IMR-90 (cell line): ENCODE data around the gene BIRC5.

Source experiments
- CTCF ChIP-seq: conservative IDR thresholded peaks from 2 replicates; pipeline ENCODE4 v1.5.1; 2012; ENCODE audit warnings: mild to moderate bottlenecking, low read depth, low read length, improper control_type of control experiment
- ELK1 ChIP-seq: fragments of 150-350 bp; IDR thresholded peaks from 2 replicates; pipeline ENCODE4 v1.6.1; 2016; ENCODE audit warnings: low read depth, mild to moderate bottlenecking, low read length, moderate library complexity, borderline replicate concordance
- MAFK ChIP-seq: IDR thresholded peaks from 2 replicates; pipeline ENCODE4 v1.6.1; 2012; ENCODE audit warnings: low read depth, low read length, improper control_type of control experiment
- MAZ ChIP-seq: IDR thresholded peaks from 2 replicates; pipeline ENCODE4 v1.6.1; 2012; ENCODE audit warnings: low read depth, mild to moderate bottlenecking, low read length, improper control_type of control experiment, moderate library complexity, borderline replicate concordance
- MXI1 ChIP-seq: IDR thresholded peaks from 2 replicates; pipeline ENCODE4 v1.6.1; 2012; ENCODE audit warnings: low read depth, mild to moderate bottlenecking, low read length, moderate library complexity, borderline replicate concordance
- POLR2A ChIP-seq: IDR thresholded peaks from 2 replicates; pipeline ENCODE4 v1.6.1; 2012; ENCODE audit warnings: mild to moderate bottlenecking, low read depth, low read length
- RAD21 ChIP-seq: IDR thresholded peaks from 2 replicates; pipeline ENCODE4 v1.6.1; 2012; ENCODE audit warnings: low read length, improper control_type of control experiment
- RCOR1 ChIP-seq: IDR thresholded peaks from 2 replicates; pipeline ENCODE4 v1.6.1; 2012; ENCODE audit warnings: mild to moderate bottlenecking, low read length, improper control_type of control experiment; ENCODE audit not compliant: insufficient replicate concordance
- RFX5 ChIP-seq: IDR thresholded peaks from 2 replicates; pipeline ENCODE4 v1.8.0; 2012; ENCODE audit warnings: low read depth, mild to moderate bottlenecking, low read length, moderate library complexity
- USF2 ChIP-seq: fragments of 150-350 bp; IDR thresholded peaks from 2 replicates; pipeline ENCODE4 v1.6.1; 2017; ENCODE audit warnings: mild to moderate bottlenecking, antibody characterized with exemption, low read length, low read depth

GRCh38 chr17:78224231-78225087 lies 10.4 kb downstream of the BIRC5 start:
- TF ChIP-seq MAFK (no peak), CTCF (no peak), POLR2A (no peak), RAD21 (no peak), RFX5 (no peak), RCOR1 (no peak), MAZ (no peak), MXI1 (no peak), ELK1 (no peak), USF2 (no peak)
